Endothelial cell of umbilical vein (primary cell): ENCODE results near the gene SPOCD1. TPM values are rescaled to one million over a fixed set of nuclear protein-coding genes. Genes with fewer than 3 reads are reported as not detected.
A peak's percentile ranks its signal among the peaks of the same experiment; 100 is the strongest.

Experiments
- BruUV-seq: library from RNA; stranded (reverse); fragments of 400-500 nt; replicated peaks from 2 replicates; lab custom pipeline; 2021; lab: Mats Ljungman, UMichigan
- CTCF ChIA-PET: fragments of 300-600, 350-600 bp; sonication (Branson Sonifier 250); formaldehyde crosslinking; loops from one replicate; lab custom pipeline; 2021; ENCODE audit warnings: antibody characterized with exemption, inconsistent platforms; lab: Charles Lee
- POLR2A ChIA-PET: fragments of 300-600, 350-600 bp; sonication (Branson Sonifier 250); formaldehyde crosslinking; loops from one replicate; lab custom pipeline; 2021; ENCODE audit warnings: antibody characterized with exemption, inconsistent platforms; lab: Charles Lee
- DNase-seq: peaks from one replicate; pipeline ENCODE4 v3.0.0-alpha.2; 2011; ENCODE audit warnings: low read depth, low spot score
- FAIRE-seq: peaks from 2 replicates; lab custom pipeline; 2011; peaks lifted over from hg19 to GRCh38; lab: Jason Lieb, UNC
- H2AFZ ChIP-seq: 2 replicates; pipeline ENCODE4 v1.6.0; 2012; ENCODE audit warnings: low read depth, low read length, control low read depth, inconsistent platforms
- H3K27ac ChIP-seq: 2 replicates; pipeline ENCODE4 v1.5.1; 2011; ENCODE audit warnings: low read depth, mild to moderate bottlenecking, control low read depth, low read length, moderate library complexity; ENCODE audit not compliant: insufficient read depth
- H3K27me3 ChIP-seq, 2 experiments: 2 replicates each; pipeline versions ENCODE4 v1.6.0 to v1.6.1; 2011; ENCODE audit warnings: low read length in 2 of 2, mixed read lengths in 1 of 2; ENCODE audit not compliant: control insufficient read depth in 2 of 2, insufficient read depth in 2 of 2
- H3K36me3 ChIP-seq, 2 experiments: 2 replicates in 1 of 2; 3 replicates in 1 of 2; pipeline ENCODE4 v1.5.1; 2011; ENCODE audit warnings: low read length in 2 of 2, mild to moderate bottlenecking in 1 of 2, moderate library complexity in 1 of 2; ENCODE audit not compliant: control insufficient read depth in 2 of 2, insufficient read depth in 2 of 2; ENCODE audit errors: extremely low read depth in 1 of 2
- H3K4me1 ChIP-seq: 3 replicates; pipeline ENCODE4 v1.5.1; 2011; ENCODE audit warnings: mild to moderate bottlenecking, low read length; ENCODE audit not compliant: control insufficient read depth, insufficient read depth; ENCODE audit errors: extremely low read depth
- H3K4me2 ChIP-seq: 2 replicates; pipeline ENCODE4 v1.6.1; 2011; ENCODE audit warnings: low read length, control low read depth, mixed read lengths; ENCODE audit not compliant: insufficient read depth
- H3K4me3 ChIP-seq, 3 experiments: fragments of 200-600 bp in 1 of 3; sonication (generic), shearing (Covaris generic) in 1 of 3; replicated peaks in 1 of 3; 2 replicates each; pipeline ENCODE4 v1.5.1; 2011 to 2016; ENCODE audit warnings: control low read depth in 3 of 3, low read length in 3 of 3, mild to moderate bottlenecking in 2 of 3, inconsistent platforms in 1 of 3, low read depth in 1 of 3, moderate library complexity in 1 of 3; ENCODE audit not compliant: insufficient read depth in 1 of 3
- H3K79me2 ChIP-seq: 2 replicates; pipeline ENCODE4 v1.6.0; 2012; ENCODE audit warnings: low read length, inconsistent platforms; ENCODE audit not compliant: control insufficient read depth, insufficient read depth
- H3K9ac ChIP-seq: replicated peaks from 2 replicates; pipeline ENCODE3; 2011; ENCODE audit warnings: low read length, control low read depth; ENCODE audit not compliant: insufficient read depth; ENCODE audit errors: extremely low read depth
- H3K9me1 ChIP-seq: replicated peaks from 3 replicates; pipeline ENCODE4 v1.6.0; 2011; ENCODE audit warnings: mild to moderate bottlenecking, low read length; ENCODE audit not compliant: control insufficient read depth, insufficient read depth; ENCODE audit errors: extremely low read depth
- H3K9me3 ChIP-seq: replicated peaks from 2 replicates; pipeline ENCODE4 v1.5.1; 2012; ENCODE audit warnings: low read length, inconsistent platforms; ENCODE audit not compliant: control insufficient read depth, insufficient read depth
- H4K20me1 ChIP-seq: replicated peaks from 2 replicates; pipeline ENCODE3; 2011; ENCODE audit warnings: mild to moderate bottlenecking, low read length; ENCODE audit not compliant: control insufficient read depth, insufficient read depth; ENCODE audit errors: extremely low read depth
- EZH2 ChIP-seq: IDR thresholded peaks from 2 replicates; pipeline ENCODE4 v1.6.1; 2012; ENCODE audit warnings: borderline replicate concordance, low read depth, mild to moderate bottlenecking, moderate library complexity, low read length, inconsistent platforms; ENCODE audit not compliant: severe bottlenecking
- FOS ChIP-seq: IDR thresholded peaks from 2 replicates; pipeline ENCODE4 v1.6.1; 2011; ENCODE audit warnings: mild to moderate bottlenecking, low read length, moderate library complexity, borderline replicate concordance; ENCODE audit not compliant: insufficient read depth
- GATA2 ChIP-seq: IDR thresholded peaks from 2 replicates; pipeline ENCODE4 v1.7.0; 2011; ENCODE audit warnings: low read depth, mild to moderate bottlenecking, moderate library complexity, mixed read lengths, low read length; ENCODE audit not compliant: insufficient read length, insufficient read depth
- JUN ChIP-seq: IDR thresholded peaks from 2 replicates; pipeline ENCODE4 v1.6.1; 2011; ENCODE audit warnings: borderline replicate concordance, low read depth; ENCODE audit not compliant: insufficient read length, insufficient read depth
- MYC ChIP-seq: IDR thresholded peaks from one replicate; pipeline ENCODE4 v1.6.1; 2011; ENCODE audit warnings: mild to moderate bottlenecking, low read depth, low read length
- POLR2A ChIP-seq: IDR thresholded peaks from 2 replicates; pipeline ENCODE4 v1.6.1; 2012; ENCODE audit warnings: low read depth, mild to moderate bottlenecking, control low read depth, low read length
- POLR2AphosphoS5 ChIP-seq: IDR thresholded peaks from 2 replicates; pipeline ENCODE4 v1.6.1; 2012; ENCODE audit warnings: low read depth, mild to moderate bottlenecking, control low read depth, low read length, moderate library complexity; ENCODE audit not compliant: insufficient read depth
- dilution Hi-C: fragments of 300-500 bp; cut with MboI; formaldehyde crosslinking; loops from one replicate; pipeline ENCODE4 v1.15.0; 2019; ENCODE audit warnings: low sequenced_read_pairs; ENCODE audit not compliant: extremely low pct_ligation_motif_present
- intact Hi-C: fragments of 100-400 bp; cut with micrococcal nuclease; formaldehyde crosslinking; loops from one replicate; pipeline ENCODE4 v1.10.0; 2022
- polyA plus RNA-seq, 4 experiments: library from polyadenylated mRNA; depleted of rRNA in 3 of 4; stranded (reverse) in 3 of 4; unstranded in 1 of 4; fragments of >200 nt; gene quantifications; 2 replicates each; pipeline versions ENCODE4 v1.2.1 to v1.2.3, GENCODE V29; 2011 to 2012; ENCODE audit warnings: missing spikeins in 1 of 4
- total RNA-seq: library from RNA; stranded (reverse); gene quantifications from 2 replicates; pipeline ENCODE4 v1.2.3, GENCODE V29; 2021
- TF ChIP-seq, protein P1 (sequence below): IDR thresholded peaks from 2 replicates; pipeline ENCODE4 v1.6.1; 2011; ENCODE audit not compliant: insufficient read depth, insufficient read length
- TF ChIP-seq, protein P2 (sequence below), 2 donors: IDR thresholded peaks; 1 replicate in 1 of 2; 2 replicates in 1 of 2; pipeline ENCODE4 v1.5.1; 2011; ENCODE audit warnings: low read length in 2 of 2, mild to moderate bottlenecking in 2 of 2, moderate library complexity in 2 of 2, control low read depth in 1 of 2, inconsistent platforms in 1 of 2, low read depth in 1 of 2; ENCODE audit not compliant: insufficient read depth in 1 of 2; ENCODE audit errors: extremely low read depth in 1 of 2

SPOCD1 gene
- total and polyA plus RNA-seq, 2 donors (not counting 3 experiments of a cell fraction or from before 2014, with no cell fraction given) = 0.27 to 33.0 TPM

DNA sequence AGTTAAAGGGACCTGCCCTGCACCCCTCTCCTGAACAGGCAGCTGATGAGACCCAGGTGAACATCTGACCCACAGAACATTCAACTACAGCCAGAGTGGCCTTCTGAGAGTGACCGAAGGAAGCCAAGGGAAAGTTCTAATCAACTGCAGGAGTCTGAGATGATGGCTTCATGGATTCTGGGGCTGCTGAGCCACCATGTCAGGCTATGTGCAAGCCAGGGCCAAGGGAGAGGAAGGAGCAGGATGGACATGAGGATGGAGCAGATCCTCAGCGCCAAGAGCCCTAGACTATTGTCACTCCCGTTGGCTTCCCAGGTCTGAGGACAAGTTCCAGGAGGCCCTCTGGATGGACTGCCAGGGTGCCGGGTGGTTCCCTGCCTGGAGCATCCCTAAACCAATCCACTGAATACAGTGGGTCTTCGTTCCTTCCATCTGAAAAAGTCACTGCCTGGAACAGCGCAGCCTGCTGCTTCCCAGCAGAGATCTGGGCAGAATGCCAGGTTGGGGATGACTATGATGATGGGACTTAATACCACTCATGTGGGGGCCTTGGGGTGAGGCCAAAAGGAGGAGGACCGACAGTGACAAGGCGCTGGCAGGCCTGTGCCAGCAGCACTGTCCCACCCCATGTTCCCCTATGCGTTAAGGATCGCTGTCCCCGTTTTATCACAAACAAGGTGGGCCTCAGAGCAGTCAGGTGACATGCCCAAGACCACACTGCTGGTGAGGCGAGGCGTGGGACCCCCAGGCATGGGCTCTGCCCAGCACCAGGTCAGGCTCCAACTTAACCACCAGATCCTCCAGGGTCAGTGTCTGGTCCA lies 19.8 kb downstream of the SPOCD1 start:
- dilution Hi-C loops = no loop called here
- no peak overlapping the region for H2AFZ ChIP-seq
- H3K9me1 ChIP-seq = no peaks in the 10 kb centered on the region
- peak; percentile 34 for DNase-seq
- ChIA-PET CTCF (interaction anchor here (5.0 kb wide), 1 partner anchor 169 kb away, joined by 49 read pairs; no protein-coding TSS in a partner anchor), POLR2A (no interaction called here)
- FAIRE-seq = peak; percentile 74
- H3K4me2 ChIP-seq = peak overlapping the region; percentile 88
- peaks cover 38% of the 10 kb centered on the region for H3K79me2 ChIP-seq
- no peak overlapping the region for H3K27ac ChIP-seq
- no peaks in the 10 kb centered on the region for H3K36me3 ChIP-seq
- no peaks in the 10 kb centered on the region for H3K9me3 ChIP-seq
- H4K20me1 ChIP-seq = no peaks in the 10 kb centered on the region
- H3K9ac ChIP-seq = no peak overlapping the region
- peaks cover 30% of the 10 kb centered on the region for H3K4me1 ChIP-seq
- TF ChIP-seq, protein P1, sequence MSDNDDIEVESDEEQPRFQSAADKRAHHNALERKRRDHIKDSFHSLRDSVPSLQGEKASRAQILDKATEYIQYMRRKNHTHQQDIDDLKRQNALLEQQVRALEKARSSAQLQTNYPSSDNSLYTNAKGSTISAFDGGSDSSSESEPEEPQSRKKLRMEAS = no peak
- TF ChIP-seq JUN (no peak), POLR2A (no peak), GATA2 (no peak), POLR2AphosphoS5 (no peak), EZH2 (no peak), FOS (no peak), MYC (no peak)
- TF ChIP-seq, protein P2, sequence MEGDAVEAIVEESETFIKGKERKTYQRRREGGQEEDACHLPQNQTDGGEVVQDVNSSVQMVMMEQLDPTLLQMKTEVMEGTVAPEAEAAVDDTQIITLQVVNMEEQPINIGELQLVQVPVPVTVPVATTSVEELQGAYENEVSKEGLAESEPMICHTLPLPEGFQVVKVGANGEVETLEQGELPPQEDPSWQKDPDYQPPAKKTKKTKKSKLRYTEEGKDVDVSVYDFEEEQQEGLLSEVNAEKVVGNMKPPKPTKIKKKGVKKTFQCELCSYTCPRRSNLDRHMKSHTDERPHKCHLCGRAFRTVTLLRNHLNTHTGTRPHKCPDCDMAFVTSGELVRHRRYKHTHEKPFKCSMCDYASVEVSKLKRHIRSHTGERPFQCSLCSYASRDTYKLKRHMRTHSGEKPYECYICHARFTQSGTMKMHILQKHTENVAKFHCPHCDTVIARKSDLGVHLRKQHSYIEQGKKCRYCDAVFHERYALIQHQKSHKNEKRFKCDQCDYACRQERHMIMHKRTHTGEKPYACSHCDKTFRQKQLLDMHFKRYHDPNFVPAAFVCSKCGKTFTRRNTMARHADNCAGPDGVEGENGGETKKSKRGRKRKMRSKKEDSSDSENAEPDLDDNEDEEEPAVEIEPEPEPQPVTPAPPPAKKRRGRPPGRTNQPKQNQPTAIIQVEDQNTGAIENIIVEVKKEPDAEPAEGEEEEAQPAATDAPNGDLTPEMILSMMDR (IDR thresholded peaks at IDR 0.05; ENCODE audit: extremely low read depth in 1 of 2, insufficient read depth in 1 of 2, low read depth in 1 of 2, low read length in 2 of 2) = no peak
- no peaks in the 10 kb centered on the region for H3K27me3 ChIP-seq
- intact Hi-C loops = no loop called here
- no peak overlapping the region for H3K4me3 ChIP-seq
- no TSS peak for BruUV-seq
